ENCODE results near the gene FOXC2. TPM values are rescaled to one million over a fixed set of nuclear protein-coding genes. Genes with fewer than 3 reads are reported as not detected.

FOXC2 gene
- total and polyA plus RNA-seq, 10 of the 15 experiments (the other 5 are each of a cell fraction or from before 2014, with no cell fraction given) = not detected

GRCh38 chr16:86536621-86537020 is 30.0 kb upstream of the FOXC2 start:
- no peak overlapping the region for H3K27ac ChIP-seq (ENCODE audit: control insufficient read depth, insufficient read depth)
- no peak overlapping the region for H3K4me2 ChIP-seq (ENCODE audit: control insufficient read depth, insufficient read depth)
- H2AFZ ChIP-seq (ENCODE audit: control insufficient read depth, low read depth, low read length) = no peak overlapping the region
- ChIA-PET RAD21 (ENCODE audit: unreplicated experiment) (no interaction called here), SMC1A (ENCODE audit: uncharacterized antibody, unreplicated experiment) (no interaction called here), CTCF (no interaction called here), POLR2A (interaction anchor here (0.6 kb wide), 1 partner anchor 33 kb away, joined by 6 read pairs; no protein-coding TSS in a partner anchor)
- TF ChIP-seq SP1 (IDR thresholded peaks at IDR 0.05; ENCODE audit: low read depth, low read length) = no peak
- TF ChIP-seq STAT1 (conservative IDR thresholded peaks at IDR 0.05) = no peak
- TF ChIP-seq, protein P1, sequence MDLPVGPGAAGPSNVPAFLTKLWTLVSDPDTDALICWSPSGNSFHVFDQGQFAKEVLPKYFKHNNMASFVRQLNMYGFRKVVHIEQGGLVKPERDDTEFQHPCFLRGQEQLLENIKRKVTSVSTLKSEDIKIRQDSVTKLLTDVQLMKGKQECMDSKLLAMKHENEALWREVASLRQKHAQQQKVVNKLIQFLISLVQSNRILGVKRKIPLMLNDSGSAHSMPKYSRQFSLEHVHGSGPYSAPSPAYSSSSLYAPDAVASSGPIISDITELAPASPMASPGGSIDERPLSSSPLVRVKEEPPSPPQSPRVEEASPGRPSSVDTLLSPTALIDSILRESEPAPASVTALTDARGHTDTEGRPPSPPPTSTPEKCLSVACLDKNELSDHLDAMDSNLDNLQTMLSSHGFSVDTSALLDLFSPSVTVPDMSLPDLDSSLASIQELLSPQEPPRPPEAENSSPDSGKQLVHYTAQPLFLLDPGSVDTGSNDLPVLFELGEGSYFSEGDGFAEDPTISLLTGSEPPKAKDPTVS (IDR thresholded peaks at IDR 0.05; ENCODE audit: low read depth, low read length) = no peak
- no peak for TF ChIP-seq ZBTB4 (CRISPR knock-in tag; IDR thresholded peaks at IDR 0.05)
- TF ChIP-seq BRCA1 (IDR thresholded peaks at IDR 0.05; ENCODE audit: low read depth, low read length) = no peak
- TF ChIP-seq SMARCA5 (IDR thresholded peaks at IDR 0.05) = no peak
- TF ChIP-seq, protein P2, sequence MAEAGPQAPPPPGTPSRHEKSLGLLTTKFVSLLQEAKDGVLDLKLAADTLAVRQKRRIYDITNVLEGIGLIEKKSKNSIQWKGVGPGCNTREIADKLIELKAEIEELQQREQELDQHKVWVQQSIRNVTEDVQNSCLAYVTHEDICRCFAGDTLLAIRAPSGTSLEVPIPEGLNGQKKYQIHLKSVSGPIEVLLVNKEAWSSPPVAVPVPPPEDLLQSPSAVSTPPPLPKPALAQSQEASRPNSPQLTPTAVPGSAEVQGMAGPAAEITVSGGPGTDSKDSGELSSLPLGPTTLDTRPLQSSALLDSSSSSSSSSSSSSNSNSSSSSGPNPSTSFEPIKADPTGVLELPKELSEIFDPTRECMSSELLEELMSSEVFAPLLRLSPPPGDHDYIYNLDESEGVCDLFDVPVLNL (IDR thresholded peaks at IDR 0.05; ENCODE audit: low read depth, low read length) = no peak
- no peak for TF ChIP-seq HDAC2 (IDR thresholded peaks at IDR 0.05)
- no peak for TF ChIP-seq ATF2 (IDR thresholded peaks at IDR 0.05; ENCODE audit: low read length)
- no peak for TF ChIP-seq KLF5 (IDR thresholded peaks at IDR 0.05; ENCODE audit: partially characterized antibody)
- no peak for TF ChIP-seq KAT2A (conservative IDR thresholded peaks at IDR 0.05; ENCODE audit: control insufficient read depth, low read depth, low read length)
- TF ChIP-seq, protein P3, sequence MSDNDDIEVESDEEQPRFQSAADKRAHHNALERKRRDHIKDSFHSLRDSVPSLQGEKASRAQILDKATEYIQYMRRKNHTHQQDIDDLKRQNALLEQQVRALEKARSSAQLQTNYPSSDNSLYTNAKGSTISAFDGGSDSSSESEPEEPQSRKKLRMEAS (IDR thresholded peaks at IDR 0.05; ENCODE audit: low read depth, low read length) = no peak
- TF ChIP-seq BACH1 (IDR thresholded peaks at IDR 0.05; ENCODE audit: borderline replicate concordance) = no peak
- TF ChIP-seq, protein P4, sequence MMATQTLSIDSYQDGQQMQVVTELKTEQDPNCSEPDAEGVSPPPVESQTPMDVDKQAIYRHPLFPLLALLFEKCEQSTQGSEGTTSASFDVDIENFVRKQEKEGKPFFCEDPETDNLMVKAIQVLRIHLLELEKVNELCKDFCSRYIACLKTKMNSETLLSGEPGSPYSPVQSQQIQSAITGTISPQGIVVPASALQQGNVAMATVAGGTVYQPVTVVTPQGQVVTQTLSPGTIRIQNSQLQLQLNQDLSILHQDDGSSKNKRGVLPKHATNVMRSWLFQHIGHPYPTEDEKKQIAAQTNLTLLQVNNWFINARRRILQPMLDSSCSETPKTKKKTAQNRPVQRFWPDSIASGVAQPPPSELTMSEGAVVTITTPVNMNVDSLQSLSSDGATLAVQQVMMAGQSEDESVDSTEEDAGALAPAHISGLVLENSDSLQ (IDR thresholded peaks at IDR 0.05) = no peak
- no peak for TF ChIP-seq CREB1 (IDR thresholded peaks at IDR 0.05; ENCODE audit: low read depth)
- no TSS peak for BruUV-seq (replicated peaks)
- DNase-seq (ENCODE audit: low read depth, low spot score) = no peak
- H3K27me3 ChIP-seq (replicated peaks in 1 of 2; ENCODE audit: control insufficient read depth in 2 of 2, insufficient read depth in 2 of 2, low read length in 1 of 2) = no peaks in the 10 kb centered on the region
- no peak for ATAC-seq
- peaks cover 3 to 15% of the 10 kb centered on the region in 2 experiments for H3K36me3 ChIP-seq (ENCODE audit: control insufficient read depth in 2 of 2, insufficient read depth in 2 of 2, low read length in 1 of 2)
- H3K79me2 ChIP-seq (ENCODE audit: control insufficient read depth, insufficient read depth, low read length) = no peaks in the 10 kb centered on the region
- H3K9ac ChIP-seq (ENCODE audit: control insufficient read depth, insufficient read depth, low read length) = no peak overlapping the region
- in situ Hi-C loops (cut with MboI) (no loop called here), intact Hi-C loops (cut with micrococcal nuclease; ENCODE audit: unreplicated experiment) (no loop called here)
- H3K9me3 ChIP-seq (replicated peaks; ENCODE audit: control insufficient read depth, insufficient read depth, low read length) = no peaks in the 10 kb centered on the region
- whole genome bisulfite sequencing (ENCODE audit: insufficient coverage, insufficient replicate concordance, low lambda C conversion rate, missing lambda C conversion rate) = 98% methylated on average over 17 of the region's 17 CpGs
- H3K4me1 ChIP-seq (ENCODE audit: control insufficient read depth, insufficient read depth, low read length) = no peaks in the 10 kb centered on the region
- no peak for FAIRE-seq
- no peak overlapping the region for H3K4me3 ChIP-seq
- H4K20me1 ChIP-seq (ENCODE audit: control insufficient read depth, insufficient read depth) = no peaks in the 10 kb centered on the region; the same call in 1 of the 2 replicates
